Panc1 (cell line): ENCODE results near the gene MSN. TPM values are rescaled to one million over a fixed set of nuclear protein-coding genes. Genes with fewer than 3 reads are reported as not detected.

ENCODE experiments used
- ATAC-seq: fragments of 200-7000 bp; cut with Tn5 transposase; 2 replicates; pipeline ENCODE4 v1.9.1; 2020; ENCODE audit warnings: mild to moderate bottlenecking, moderate library complexity
- BruUV-seq: library from RNA; stranded (reverse); fragments of 400-500 nt; replicated peaks from 2 replicates; lab custom pipeline; 2021; lab: Mats Ljungman, UMichigan
- CTCF ChIA-PET: fragments of 300-600 bp; sonication (Branson Sonifier 250); formaldehyde crosslinking; loops from one replicate; lab custom pipeline; 2022; ENCODE audit warnings: antibody characterized with exemption; lab: Charles Lee
- POLR2A ChIA-PET: fragments of 300-600 bp; sonication (Branson Sonifier 250); formaldehyde crosslinking; loops from one replicate; lab custom pipeline; 2022; ENCODE audit warnings: antibody characterized with exemption; lab: Charles Lee
- DNase-seq: peaks from one replicate; pipeline ENCODE4 v3.0.0-alpha.2; 2010; ENCODE audit warnings: low read depth, low spot score
- H3K27ac ChIP-seq: 2 replicates; pipeline ENCODE4 v1.5.1; 2011; ENCODE audit warnings: mild to moderate bottlenecking, low read length, inconsistent platforms
- H3K27me3 ChIP-seq: fragments of 200-500 bp; sonication (Bioruptor generic); 2 replicates; pipeline ENCODE4 v1.6.0; 2014; ENCODE audit warnings: low read length, inconsistent platforms; ENCODE audit not compliant: control insufficient read depth, insufficient read depth
- H3K36me3 ChIP-seq: fragments of 200-500 bp; sonication (Bioruptor generic); 2 replicates; pipeline ENCODE4 v1.5.1; 2014; ENCODE audit warnings: inconsistent platforms, mild to moderate bottlenecking, low read length, moderate library complexity; ENCODE audit not compliant: control insufficient read depth, insufficient read depth
- H3K4me1 ChIP-seq: 2 replicates; pipeline ENCODE4 v1.5.1; 2011; ENCODE audit warnings: inconsistent platforms, mild to moderate bottlenecking, low read length, moderate library complexity; ENCODE audit not compliant: control insufficient read depth, insufficient read depth
- H3K4me3 ChIP-seq, 2 experiments: 2 replicates each; pipeline ENCODE4 v1.5.1; 2011 to 2012; ENCODE audit warnings: low read depth in 2 of 2, low read length in 2 of 2, mild to moderate bottlenecking in 2 of 2, inconsistent platforms in 1 of 2, moderate library complexity in 1 of 2
- H3K9me3 ChIP-seq: fragments of 200-500 bp; sonication (Bioruptor generic); 2 replicates; pipeline ENCODE4 v1.5.1; 2014; ENCODE audit warnings: low read depth, mild to moderate bottlenecking, inconsistent platforms, low read length, moderate library complexity; ENCODE audit not compliant: control insufficient read depth, insufficient read depth
- CTCF ChIP-seq: fragments of 450-650 bp; IDR thresholded peaks from 2 replicates; pipeline ENCODE4 v1.5.1; 2017; ENCODE audit warnings: mild to moderate bottlenecking
- POLR2AphosphoS5 ChIP-seq: IDR thresholded peaks from 2 replicates; pipeline ENCODE4 v1.6.1; 2012; ENCODE audit warnings: mild to moderate bottlenecking, low read depth, low read length, moderate library complexity
- REST ChIP-seq, 2 experiments: IDR thresholded peaks; 2 replicates each; pipeline ENCODE4 v1.6.1; 2011 to 2012; ENCODE audit warnings: low read depth in 2 of 2, control low read depth in 1 of 2, low read length in 1 of 2, mild to moderate bottlenecking in 1 of 2, moderate library complexity in 1 of 2; ENCODE audit not compliant: insufficient read depth in 1 of 2
- SIN3A ChIP-seq: IDR thresholded peaks from 2 replicates; pipeline ENCODE4 v1.6.1; 2012; ENCODE audit warnings: low read depth, mild to moderate bottlenecking, low read length, moderate library complexity, borderline replicate concordance; ENCODE audit not compliant: insufficient read depth
- TCF7L2 ChIP-seq: IDR thresholded peaks from 2 replicates; pipeline ENCODE4 v1.6.1; 2011; ENCODE audit warnings: mild to moderate bottlenecking, low read depth, low read length, inconsistent platforms
- in situ Hi-C: cut with HindIII; loops from 2 replicates; pipeline ENCODE4 v1.10.0; 2016; ENCODE audit warnings: low sequenced_read_pairs, low pct_unique_long_range_greater_than_20kb
- intact Hi-C: fragments of 100-400 bp; cut with micrococcal nuclease; formaldehyde crosslinking; loops from one replicate; pipeline ENCODE4 v1.10.0; 2022; ENCODE audit not compliant: unreplicated experiment
- total RNA-seq: library from RNA; stranded (reverse); gene quantifications from one replicate; pipeline ENCODE4 v1.2.1, GENCODE V29; 2021; ENCODE audit not compliant: unreplicated experiment

MSN gene
- total RNA-seq, 1 experiment from 2014 or later, result 185 TPM

DNA sequence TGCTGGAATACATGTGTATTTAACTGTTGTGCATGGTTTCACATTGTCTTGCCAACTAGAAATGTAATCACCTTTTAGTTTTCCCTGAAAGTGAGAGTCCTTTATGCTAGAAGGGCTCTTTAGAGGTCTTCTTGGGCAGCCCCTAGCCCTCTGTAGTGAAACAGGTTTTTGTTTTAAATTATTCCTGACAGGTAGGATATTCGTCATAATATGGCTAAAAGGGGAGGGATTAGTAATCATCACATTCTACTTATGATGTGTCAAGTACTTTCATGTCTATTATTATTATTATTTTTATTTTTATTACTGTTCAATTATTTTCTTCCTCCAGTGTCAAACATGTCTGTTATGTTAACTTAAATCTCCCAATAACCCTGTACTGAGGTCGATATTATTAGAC is 35.5 kb downstream of the MSN start:
- H3K4me1 ChIP-seq, result peaks cover 5% of the 10 kb centered on the region
- ChIA-PET CTCF (no interaction called here), POLR2A (no interaction called here)
- H3K36me3 ChIP-seq, result no peaks in the 10 kb centered on the region
- no peak for ATAC-seq
- H3K9me3 ChIP-seq, result no peaks in the 10 kb centered on the region
- BruUV-seq, result no TSS peak
- in situ Hi-C loops, result no loop called here
- DNase-seq, result no peak
- no peaks in the 10 kb centered on the region for H3K27me3 ChIP-seq
- intact Hi-C loops, result loop anchor here (10.0 kb wide), 1 partner anchor 108 kb away; no protein-coding TSS in a partner anchor
- no peak overlapping the region for H3K27ac ChIP-seq
- TF ChIP-seq REST (IDR thresholded peaks at IDR 0.05; ENCODE audit: insufficient read depth in 1 of 2, low read depth in 2 of 2, low read length in 1 of 2) (no peak), SIN3A (no peak), TCF7L2 (no peak), CTCF (no peak), POLR2AphosphoS5 (no peak)
- no peak overlapping the region for H3K4me3 ChIP-seq

- TF ChIP-seq POLR2AphosphoS5, result no peak
- TF ChIP-seq TCF7L2, result no peak
- TF ChIP-seq CTCF, result no peak
- H3K4me1 ChIP-seq, result peaks cover 5% of the 10 kb centered on the region
- H3K9me3 ChIP-seq, result no peaks in the 10 kb centered on the region
- ATAC-seq, result no peak
- H3K27me3 ChIP-seq, result no peaks in the 10 kb centered on the region
- CTCF ChIA-PET, result no interaction called here
- POLR2A ChIA-PET, result no interaction called here
- in situ Hi-C loops (no loop called here), intact Hi-C loops (loop anchor here (10.0 kb wide), 1 partner anchor 111 kb away; no protein-coding TSS in a partner anchor)
- no peak overlapping the region for H3K27ac ChIP-seq
- no peak overlapping the region for H3K4me3 ChIP-seq
- H3K36me3 ChIP-seq, result no peaks in the 10 kb centered on the region
- no TSS peak for BruUV-seq
- no peak for DNase-seq
Observed at GRCh38 chrX:65705439-65705838, 38.0 kb downstream of the MSN start.
